Kidney (tissue), 14 donors: ENCODE measurements around the gene GRWD1. TPM values are rescaled to one million over a fixed set of nuclear protein-coding genes. Genes with fewer than 3 reads are reported as not detected.

Experiments used
- DNase-seq, 5 donors: peaks; one replicate each; pipeline ENCODE4 v3.0.0-alpha.2; 2013 to 2020
- FAIRE-seq: peaks from 2 replicates; lab custom pipeline; 2012; peaks lifted over from hg19 to GRCh38; lab: Jason Lieb, UNC
- H3K27ac ChIP-seq, 2 donors: one replicate each; pipeline ENCODE4 v1.7.0; 2013; ENCODE audit warnings: low read depth in 2 of 2, low read length in 2 of 2, inconsistent platforms in 1 of 2
- H3K27me3 ChIP-seq: one replicate; pipeline ENCODE4 v1.7.1; 2013; ENCODE audit warnings: low read length, inconsistent platforms; ENCODE audit not compliant: control insufficient read depth, insufficient read depth
- H3K36me3 ChIP-seq, 3 donors: one replicate each; pipeline versions ENCODE4 v1.7.0 to v1.7.1; 2013; ENCODE audit warnings: low read length in 3 of 3, control low read depth in 1 of 3, inconsistent platforms in 1 of 3; ENCODE audit not compliant: insufficient read depth in 3 of 3, control insufficient read depth in 2 of 3
- H3K4me1 ChIP-seq, 3 donors: one replicate each; pipeline versions ENCODE4 v1.7.0 to v1.7.1; 2013; ENCODE audit warnings: low read length in 3 of 3, inconsistent platforms in 1 of 3, low read depth in 1 of 3; ENCODE audit not compliant: control insufficient read depth in 2 of 3, insufficient read depth in 2 of 3
- H3K4me3 ChIP-seq, 3 donors: one replicate each; pipeline versions ENCODE4 v1.7.0 to v1.8.1; 2013; ENCODE audit warnings: low read length in 3 of 3, control low read depth in 1 of 3, inconsistent platforms in 1 of 3
- H3K9ac ChIP-seq, 3 donors: one replicate each; pipeline versions ENCODE4 v1.7.0 to v1.7.1; 2013; ENCODE audit warnings: low read length in 3 of 3, control low read depth in 1 of 3, inconsistent platforms in 1 of 3
- H3K9me3 ChIP-seq, 3 donors: one replicate each; pipeline versions ENCODE4 v1.7.0 to v1.7.1; 2013; ENCODE audit warnings: low read length in 3 of 3, control low read depth in 1 of 3, inconsistent platforms in 1 of 3; ENCODE audit not compliant: control insufficient read depth in 2 of 3, insufficient read depth in 1 of 3
- intact Hi-C: fragments of 100-400 bp; cut with DNase I; formaldehyde crosslinking; loops from one replicate; pipeline ENCODE4 v1.11.1; 2022
- polyA plus RNA-seq: library from polyadenylated mRNA; stranded (reverse); fragments of 350-450 nt; fragmentation: Illumina TruSeq; extraction: RNeasy Lipid Tissue Mini Kit (QIAGEN cat#74804); gene quantifications from one replicate; pipeline ENCODE4 v1.2.3, GENCODE V29; 2014; ENCODE audit warnings: low read depth, low replicate concordance; ENCODE audit not compliant: insufficient read depth
- total RNA-seq: library from RNA; stranded (reverse); fragmentation: NEBNext Ultra II Directional; extraction: Animal tissue kit (Norgen Biotek cat#: 25700); gene quantifications from one replicate; pipeline ENCODE4 v1.2.1, GENCODE V29; 2021
- TF ChIP-seq, protein P1 (sequence below): IDR thresholded peaks from 3 replicates; pipeline ENCODE4 v1.5.1; 2012; ENCODE audit warnings: mild to moderate bottlenecking, moderate library complexity, borderline replicate concordance; ENCODE audit not compliant: insufficient read depth; ENCODE audit errors: extremely low read depth
- donor health status: control.
- donor health status: control.
- donor health status: control.
- donor health status: control.
- donor health status: control.
- donor health status: DM: yes; HTN: yes; CAD: no.
- donor health status: Normal renal cell carcinoma (clear cell type).

Gene GRWD1
- total and polyA plus RNA-seq, 2 donors from 2014 or later = 19.0 to 34.0 TPM

DNA sequence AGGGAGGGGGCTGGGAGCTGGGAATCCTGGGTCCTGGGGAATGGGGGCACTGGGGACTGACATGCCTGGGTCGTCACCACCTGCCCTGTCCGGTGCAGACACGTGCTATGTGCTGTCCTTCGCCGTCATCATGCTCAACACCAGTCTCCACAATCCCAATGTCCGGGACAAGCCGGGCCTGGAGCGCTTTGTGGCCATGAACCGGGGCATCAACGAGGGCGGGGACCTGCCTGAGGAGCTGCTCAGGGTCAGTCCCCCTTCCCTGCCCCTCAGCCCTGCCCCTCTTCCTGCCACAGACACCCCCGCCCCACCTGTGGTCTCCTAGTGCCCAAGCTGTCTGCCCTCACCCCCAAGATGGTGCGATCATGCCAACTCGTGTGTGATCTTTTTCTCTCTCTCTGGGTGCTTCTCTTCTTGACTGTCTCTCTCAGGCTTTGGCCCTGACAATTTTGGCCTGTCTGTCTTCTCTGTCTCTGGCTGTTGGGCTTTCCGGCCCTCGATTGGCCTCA lies 28.4 kb downstream of the GRWD1 start:
- H3K4me3 ChIP-seq = no peak overlapping the region
- H3K9me3 ChIP-seq = no peaks in the 10 kb centered on the region
- H3K27me3 ChIP-seq = no peaks in the 10 kb centered on the region
- H3K27ac ChIP-seq = no peak overlapping the region
- peaks cover 28 to 51% (median 37%) of the 10 kb centered on the region in 3 donors for H3K36me3 ChIP-seq
- DNase-seq (no peak), FAIRE-seq (no peak)
- TF ChIP-seq, protein P1, sequence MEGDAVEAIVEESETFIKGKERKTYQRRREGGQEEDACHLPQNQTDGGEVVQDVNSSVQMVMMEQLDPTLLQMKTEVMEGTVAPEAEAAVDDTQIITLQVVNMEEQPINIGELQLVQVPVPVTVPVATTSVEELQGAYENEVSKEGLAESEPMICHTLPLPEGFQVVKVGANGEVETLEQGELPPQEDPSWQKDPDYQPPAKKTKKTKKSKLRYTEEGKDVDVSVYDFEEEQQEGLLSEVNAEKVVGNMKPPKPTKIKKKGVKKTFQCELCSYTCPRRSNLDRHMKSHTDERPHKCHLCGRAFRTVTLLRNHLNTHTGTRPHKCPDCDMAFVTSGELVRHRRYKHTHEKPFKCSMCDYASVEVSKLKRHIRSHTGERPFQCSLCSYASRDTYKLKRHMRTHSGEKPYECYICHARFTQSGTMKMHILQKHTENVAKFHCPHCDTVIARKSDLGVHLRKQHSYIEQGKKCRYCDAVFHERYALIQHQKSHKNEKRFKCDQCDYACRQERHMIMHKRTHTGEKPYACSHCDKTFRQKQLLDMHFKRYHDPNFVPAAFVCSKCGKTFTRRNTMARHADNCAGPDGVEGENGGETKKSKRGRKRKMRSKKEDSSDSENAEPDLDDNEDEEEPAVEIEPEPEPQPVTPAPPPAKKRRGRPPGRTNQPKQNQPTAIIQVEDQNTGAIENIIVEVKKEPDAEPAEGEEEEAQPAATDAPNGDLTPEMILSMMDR = no peak
- H3K4me1 ChIP-seq = peaks cover 0 to 17% (median 4%) of the 10 kb centered on the region in 3 donors
- intact Hi-C loops = no loop called here
- H3K9ac ChIP-seq = no peak overlapping the region

GRCh38 chr19:48475369-48476068 lies 29.7 kb downstream of the GRWD1 start:
- Histone ChIP-seq H3K27ac (no peak overlapping the region), H3K27me3 (no peaks in the 10 kb centered on the region), H3K36me3 (peaks cover 28 to 52% (median 35%) of the 10 kb centered on the region in 3 donors), H3K9me3 (no peaks in the 10 kb centered on the region), H3K4me1 (peaks cover 0 to 14% (median 0%) of the 10 kb centered on the region in 3 donors), H3K4me3 (no peak overlapping the region), H3K9ac (no peak overlapping the region)
- TF ChIP-seq, protein P1 = no peak
- intact Hi-C loops = no loop called here
- FAIRE-seq (no peak), DNase-seq (no peak)

DNA sequence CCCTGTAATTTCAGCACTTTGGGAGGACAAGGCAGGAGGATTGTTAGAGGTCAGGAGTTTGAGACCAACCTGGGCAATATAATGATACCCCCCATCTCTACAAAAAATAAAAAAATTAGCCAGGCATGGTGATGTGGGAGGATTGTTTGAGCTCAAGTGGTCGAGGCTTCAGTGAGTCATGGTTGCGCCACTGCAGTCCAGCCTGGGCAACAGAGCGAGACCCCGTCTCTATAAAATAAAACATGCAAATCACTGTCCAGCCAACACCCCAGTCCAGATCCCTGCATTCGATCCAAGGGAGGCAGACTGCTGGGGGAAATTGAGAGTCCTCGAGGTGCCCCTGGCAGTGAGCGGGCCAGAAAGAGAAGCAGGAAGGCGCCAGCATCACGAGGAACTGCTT lies 30.4 kb downstream of the GRWD1 start:
- no peaks in the 10 kb centered on the region for H3K9me3 ChIP-seq
- DNase-seq (no peak), FAIRE-seq (no peak)
- H3K27me3 ChIP-seq = no peaks in the 10 kb centered on the region
- H3K27ac ChIP-seq = no peak overlapping the region
- intact Hi-C loops = no loop called here
- H3K36me3 ChIP-seq = peaks cover 22 to 46% (median 29%) of the 10 kb centered on the region in 3 donors
- TF ChIP-seq, protein P1 = no peak
- no peak overlapping the region for H3K9ac ChIP-seq
- H3K4me1 ChIP-seq = peaks cover 0 to 11% (median 0%) of the 10 kb centered on the region in 3 donors
- no peak overlapping the region for H3K4me3 ChIP-seq
